GM19395 (cell line): Measurements from ENCODE around the gene PAXX.
A peak's percentile ranks its signal among the peaks of the same experiment; 100 is the strongest.
"Not testable (repeated sequence)": the region's sequence is repeated elsewhere in the genome, so short reads cannot be mapped to it uniquely, and the experiment has no call there.

Source experiments
- ATAC-seq: cut with Tn5 transposase; IDR thresholded peaks from one replicate; pipeline ENCODE4 v1.9.1; 2021; ENCODE audit warnings: mild to moderate bottlenecking, moderate library complexity; ENCODE audit not compliant: unreplicated experiment

Gene PAXX

DNA sequence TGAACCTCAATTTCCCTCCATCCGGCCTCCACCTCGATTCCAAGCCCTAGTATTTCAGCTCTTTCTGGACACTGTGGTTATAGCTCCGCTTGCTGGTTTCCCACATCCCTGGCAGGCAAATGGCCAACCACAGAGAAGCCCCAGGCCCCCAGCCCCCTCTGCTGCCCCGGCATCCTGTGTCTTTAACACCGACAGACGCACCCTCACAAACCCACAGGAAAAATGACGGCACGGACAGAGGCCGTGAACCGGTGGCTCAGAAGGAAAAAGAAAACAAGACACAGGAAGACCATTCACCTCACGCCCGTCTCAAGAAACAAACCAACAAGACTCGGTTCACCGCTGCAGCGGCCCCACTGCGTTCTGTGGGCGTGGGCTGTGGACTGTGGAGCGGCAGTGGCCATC, 5.6 kb downstream of the PAXX start:
- no peak for ATAC-seq

GRCh38 chr9:137000177-137000930, 8.1 kb downstream of the PAXX start:
- peak; percentile 80 for ATAC-seq

GRCh38 chr9:137001857-137002645, 9.8 kb downstream of the PAXX start:
- no peak for ATAC-seq

GRCh38 chr9:137002646-137003041, 10.4 kb downstream of the PAXX start:
- ATAC-seq = no peak

DNA sequence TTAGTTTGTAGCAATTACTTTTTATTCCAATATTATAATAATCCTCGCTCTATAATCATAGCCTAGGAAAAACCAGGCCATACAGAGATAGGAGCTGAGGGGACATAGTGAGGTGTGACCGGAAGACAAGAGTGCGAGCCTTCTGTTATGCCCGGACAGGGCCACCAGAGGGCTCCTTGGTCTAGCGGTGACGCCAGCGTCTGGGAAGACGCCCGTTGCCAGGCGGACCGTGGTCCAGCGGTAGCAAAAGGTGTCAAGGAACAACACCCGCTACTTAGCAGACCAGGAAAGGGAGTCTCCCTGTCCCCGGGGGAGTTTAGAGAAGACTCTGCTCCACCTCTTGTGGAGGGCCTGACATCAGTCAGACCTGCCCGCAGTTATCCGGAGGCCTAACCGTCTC, 12.1 kb downstream of the PAXX start:
- ATAC-seq = not testable (repeated sequence)

GRCh38 chr9:137006116-137007003, 14.1 kb downstream of the PAXX start:
- no peak for ATAC-seq

DNA sequence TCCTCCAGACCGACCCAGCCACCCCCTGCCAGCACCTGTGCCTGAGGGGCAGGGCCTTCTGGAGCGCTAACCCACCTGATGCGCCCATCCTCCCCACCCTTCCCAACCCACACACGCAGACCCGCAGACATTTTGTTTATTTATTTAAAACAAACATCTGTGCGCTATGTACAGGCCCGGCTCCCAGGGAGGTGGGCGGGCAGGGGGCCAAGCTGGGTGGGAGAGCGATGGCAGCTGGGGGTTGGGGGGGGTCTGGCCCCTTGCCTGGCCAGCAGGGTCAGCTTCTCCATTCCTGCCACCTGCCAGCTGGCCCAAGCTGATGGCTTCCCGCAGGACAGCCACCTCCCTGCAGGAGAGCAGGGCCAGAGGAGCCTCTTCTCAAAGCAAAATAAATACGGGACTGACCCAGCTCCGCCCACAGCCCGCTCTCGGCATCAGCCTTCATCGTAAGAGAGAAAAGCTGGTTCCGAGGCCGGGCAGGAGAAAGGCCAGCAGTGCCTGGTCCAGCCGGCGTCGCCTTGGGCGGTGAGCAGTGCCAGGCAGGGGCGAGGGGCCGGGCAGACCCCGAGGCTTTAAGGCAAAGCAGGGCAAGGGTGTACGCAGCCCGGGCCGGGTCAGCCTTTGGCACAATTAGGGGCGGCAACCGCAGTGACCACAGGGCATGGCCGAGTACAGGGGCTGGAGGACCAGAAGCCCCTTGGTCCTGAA, 15.0 kb downstream of the PAXX start:
- no peak for ATAC-seq

DNA sequence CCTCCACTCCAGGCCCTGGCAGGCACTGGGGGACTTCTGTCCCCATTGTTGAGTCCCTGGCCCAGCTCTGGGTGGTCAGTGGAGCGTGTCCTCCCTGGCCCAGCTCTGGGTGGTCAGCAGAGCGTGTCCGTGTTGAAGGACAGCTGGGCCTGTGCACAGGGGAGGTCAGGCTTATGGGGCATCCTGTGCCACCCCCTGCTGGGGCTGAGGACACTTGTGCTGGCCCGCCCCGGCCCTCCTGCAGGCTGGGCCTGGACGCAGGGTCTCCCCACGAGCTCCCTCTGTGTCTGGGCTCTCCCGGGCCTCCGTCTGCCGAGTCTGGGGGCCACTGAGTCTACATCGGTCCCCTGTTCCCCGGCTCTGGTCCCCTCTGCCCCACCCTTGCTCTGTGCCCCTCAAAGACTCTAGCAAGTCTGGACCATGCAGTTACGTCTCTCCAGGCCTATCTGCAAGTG, 15.6 kb downstream of the PAXX start:
- no peak for ATAC-seq

DNA sequence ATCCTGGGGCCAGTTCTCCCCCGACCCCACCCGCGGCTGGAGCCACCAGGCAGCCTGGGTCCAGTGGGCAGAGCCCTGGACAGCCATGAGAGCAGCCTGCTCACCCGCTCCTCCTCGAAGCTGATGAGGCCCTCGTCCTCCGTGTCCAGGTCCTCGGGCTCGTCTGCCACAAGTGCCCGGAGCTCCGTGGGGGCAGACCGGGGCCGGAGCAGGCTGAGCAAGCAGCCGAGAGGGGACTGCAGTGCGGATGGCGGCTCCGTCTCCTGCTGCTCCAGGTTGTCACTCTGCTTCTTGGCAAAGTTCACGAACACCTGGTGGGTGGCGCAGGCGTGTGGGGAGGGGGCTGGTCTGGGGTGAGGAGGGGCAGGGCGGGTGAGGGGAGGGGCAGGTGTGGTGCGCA, 16.1 kb downstream of the PAXX start:
- no peak for ATAC-seq

- ATAC-seq = no peak
Observed at GRCh38 chr9:137009217-137009616, 17.0 kb downstream of the PAXX start.

- ATAC-seq = no peak
Observed at GRCh38 chr9:137009938-137010732, 17.9 kb downstream of the PAXX start.

- no peak for ATAC-seq
Observed at GRCh38 chr9:137011156-137011555, 18.9 kb downstream of the PAXX start.

GRCh38 chr9:137011907-137012675, 19.9 kb downstream of the PAXX start:
- no peak for ATAC-seq

DNA sequence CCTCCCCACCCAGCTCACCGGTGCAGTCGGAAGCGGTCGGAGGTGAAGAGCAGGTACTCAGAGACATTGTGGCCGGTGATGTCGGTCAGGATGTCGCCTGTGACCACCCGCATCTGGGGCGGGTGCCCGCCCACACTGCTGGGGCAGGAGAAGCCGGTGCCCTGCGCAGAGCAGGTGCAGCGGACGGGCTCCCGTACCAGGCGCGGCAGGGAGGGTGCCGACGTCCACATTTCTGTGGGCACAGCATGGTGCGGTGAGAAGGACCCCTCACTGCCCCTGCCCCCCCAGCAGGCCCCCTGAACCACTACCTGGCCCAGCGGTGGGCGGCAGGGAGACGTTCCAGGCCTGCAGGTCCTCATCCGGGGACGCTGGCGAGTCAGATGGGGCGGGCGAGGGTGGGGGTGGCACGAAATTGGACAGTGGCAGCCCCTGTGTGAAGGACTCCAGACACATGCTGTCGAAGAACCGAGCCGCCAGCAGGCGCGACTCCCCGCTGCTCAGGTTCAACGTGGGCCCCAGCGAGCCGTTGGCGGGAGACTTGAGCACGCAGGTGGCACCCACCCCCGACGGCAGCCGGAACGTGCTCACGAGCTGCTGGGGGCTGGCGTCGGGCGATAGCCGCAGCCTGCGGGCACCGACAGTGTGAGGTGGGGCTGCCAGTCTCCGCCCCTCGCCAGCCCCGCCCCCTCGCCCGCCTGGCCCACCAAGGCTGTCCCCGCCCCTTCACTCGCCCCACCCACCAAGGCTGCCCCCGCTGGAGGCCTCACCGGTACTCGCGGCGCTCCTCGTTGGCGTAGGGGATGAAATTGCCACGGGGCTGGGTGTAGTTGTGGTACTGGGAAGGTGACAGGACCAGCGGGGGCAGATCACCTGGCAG, 20.7 kb downstream of the PAXX start:
- ATAC-seq = no peak

GRCh38 chr9:137013571-137013940, 21.3 kb downstream of the PAXX start:
- ATAC-seq = no peak

DNA sequence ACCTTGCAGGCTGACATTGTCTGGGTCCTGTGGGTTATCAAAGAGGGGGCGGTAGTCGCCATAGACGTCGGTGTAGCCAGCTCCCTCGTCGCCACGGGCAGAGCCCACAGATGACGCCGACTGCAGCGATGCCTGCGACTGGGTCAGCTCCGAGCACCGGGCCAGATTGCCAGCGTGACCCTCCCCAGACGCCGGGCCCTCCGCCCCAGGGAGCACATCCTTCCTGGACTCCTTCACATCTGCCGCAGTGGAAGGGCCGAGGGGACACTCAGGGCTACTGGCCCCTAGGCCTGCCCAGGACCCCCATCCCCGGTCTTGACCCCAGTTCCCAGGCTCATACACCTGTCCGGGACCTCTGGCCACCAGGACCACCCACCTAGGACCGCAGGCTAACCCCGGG, 21.9 kb downstream of the PAXX start:
- no peak for ATAC-seq

GRCh38 chr9:137014776-137015539, 22.7 kb downstream of the PAXX start:
- no peak for ATAC-seq
